Esophagus squamous epithelium (tissue), 5 donors: Measurements from ENCODE around the gene TRIM9. TPM values are rescaled to one million over a fixed set of nuclear protein-coding genes. Genes with fewer than 3 reads are reported as not detected.

ENCODE experiments used
- DNase-seq: peaks from one replicate; lab custom pipeline; 2025; lab: John Stamatoyannopoulos, UW
- H3K27ac ChIP-seq, 4 donors: fragments of 200-600 bp; sonication (generic); one replicate each; pipeline ENCODE4 v1.5.1; 2016 to 2019; ENCODE audit warnings: mild to moderate bottlenecking in 1 of 4
- H3K27me3 ChIP-seq, 4 donors: fragments of 200-600 bp; sonication (generic); 1 replicate in 3 of 4; 2 replicates in 1 of 4; pipeline versions ENCODE4 v1.5.1 to v1.6.0; 2017 to 2021; ENCODE audit warnings: antibody characterized with exemption in 1 of 4
- H3K36me3 ChIP-seq, 3 donors: fragments of 200-600 bp; sonication (generic); one replicate each; pipeline ENCODE4 v1.5.1; 2016 to 2019
- H3K4me1 ChIP-seq, 3 donors: fragments of 200-600 bp; sonication (generic); one replicate each; pipeline ENCODE4 v1.5.1; 2017 to 2019
- H3K4me3 ChIP-seq, 4 donors: fragments of 200-600 bp; sonication (generic); 1 replicate in 3 of 4; 2 replicates in 1 of 4; pipeline ENCODE4 v1.5.1; 2016 to 2019; ENCODE audit warnings: mild to moderate bottlenecking in 2 of 4, moderate library complexity in 1 of 4
- H3K9me3 ChIP-seq, 3 donors: fragments of 200-600 bp; sonication (generic); one replicate each; pipeline ENCODE4 v1.5.1; 2016 to 2019
- CTCF ChIP-seq, 6 experiments: fragments of 450-650 bp in 4 of 6; fragments of 200-600 bp in 2 of 6; sonication (generic) in 2 of 6; IDR thresholded peaks; one replicate each; pipeline ENCODE4 v1.5.1; 2016 to 2019; ENCODE audit warnings: antibody characterized with exemption in 6 of 6, mild to moderate bottlenecking in 4 of 6, moderate library complexity in 4 of 6
- POLR2A ChIP-seq, 4 donors: fragments of 450-650 bp; IDR thresholded peaks; one replicate each; pipeline ENCODE4 v1.6.1; 2017; ENCODE audit warnings: antibody characterized with exemption in 4 of 4, mild to moderate bottlenecking in 4 of 4, moderate library complexity in 3 of 4
- WGBS, 2 donors: methylation state at CpG; one replicate each; pipeline ENCODE4 v1.1.5; 2018; 5-methylcytosine and 5-hydroxymethylcytosine counted together
- intact Hi-C: fragments of 100-400 bp; cut with DNase I; formaldehyde crosslinking; loops from one replicate; pipeline ENCODE4 v1.15.0; 2022
- total RNA-seq, 4 donors: library from RNA; depleted of rRNA; stranded (reverse); fragments of >200 nt; gene quantifications; one replicate each; pipeline ENCODE4 v1.1.0, GENCODE V29; 2016
- donor health status: DM: yes; HTN: yes; CAD: no.

Gene TRIM9
- total RNA-seq, 4 donors from 2014 or later: 0.09 to 3.1 (median 0.21) TPM; not detected in 1

GRCh38 chr14:51138404-51139103 lies 43.6 kb upstream of the TRIM9 start:
- peak overlapping the region in 2 of 4 donors; percentile 13 to 17 for H3K27ac ChIP-seq
- TF ChIP-seq POLR2A (IDR thresholded peaks at IDR 0.05) (no peak), CTCF (IDR thresholded peaks at IDR 0.05) (no peak)
- H3K4me3 ChIP-seq: no peak overlapping the region
- WGBS, 2 donors: 26% methylated on average over 2 of the region's 2 CpGs
- DNase-seq: no peak
- H3K27me3 ChIP-seq: no peaks in the 10 kb centered on the region
- no peaks in the 10 kb centered on the region for H3K36me3 ChIP-seq
- intact Hi-C loops: no loop called here
- H3K9me3 ChIP-seq: peaks cover 0 to under 1% (median 0%) of the 10 kb centered on the region in 3 donors
- H3K4me1 ChIP-seq: peaks cover 0 to 10% (median 0%) of the 10 kb centered on the region in 3 donors

- 48% methylated on average over 2 of the region's 2 CpGs; no CpG with 5 or more reads in 1 of the 2 donors for WGBS, 2 donors
- H3K36me3 ChIP-seq: no peaks in the 10 kb centered on the region
- intact Hi-C loops: no loop called here
Measured at GRCh38 chr14:51131516-51131915, 36.6 kb upstream of the TRIM9 start.

GRCh38 chr14:51129130-51129529 lies 34.2 kb upstream of the TRIM9 start:
- Histone ChIP-seq H3K4me3 (no peak overlapping the region), H3K36me3 (no peaks in the 10 kb centered on the region), H3K9me3 (peaks cover 0 to 5% (median 0%) of the 10 kb centered on the region in 3 donors), H3K4me1 (no peaks in the 10 kb centered on the region), H3K27ac (no peak overlapping the region), H3K27me3 (no peaks in the 10 kb centered on the region)
- no peak for DNase-seq
- no peak for TF ChIP-seq POLR2A (IDR thresholded peaks at IDR 0.05)
- no peak for TF ChIP-seq CTCF (IDR thresholded peaks at IDR 0.05)
- intact Hi-C loops: no loop called here
- WGBS, 2 donors: 84 to 87% methylated on average over 4 of the region's 4 CpGs

More at GRCh38 chr14:51131516-51131915, 36.6 kb upstream of the TRIM9 start:
- Histone ChIP-seq H3K4me3 (no peak overlapping the region), H3K9me3 (peaks cover 0 to 5% (median 0%) of the 10 kb centered on the region in 3 donors), H3K27ac (no peak overlapping the region), H3K27me3 (no peaks in the 10 kb centered on the region), H3K4me1 (no peaks in the 10 kb centered on the region)
- TF ChIP-seq POLR2A (IDR thresholded peaks at IDR 0.05) (no peak), CTCF (IDR thresholded peaks at IDR 0.05) (no peak)
- no peak for DNase-seq

- DNase-seq: no peak
- Histone ChIP-seq H3K27ac (no peak overlapping the region), H3K9me3 (no peaks in the 10 kb centered on the region), H3K27me3 (peaks cover 0 to 10% (median 0%) of the 10 kb centered on the region in 4 donors), H3K36me3 (no peaks in the 10 kb centered on the region), H3K4me1 (peaks cover 0 to 8% (median 0%) of the 10 kb centered on the region in 3 donors), H3K4me3 (no peak overlapping the region)
- intact Hi-C loops: no loop called here
- WGBS, 2 donors: 95 to 97% methylated on average over 5 of the region's 5 CpGs
- TF ChIP-seq POLR2A (IDR thresholded peaks at IDR 0.05) (no peak), CTCF (IDR thresholded peaks at IDR 0.05) (no peak)
Measured at GRCh38 chr14:51124029-51124428, 29.1 kb upstream of the TRIM9 start.

- TF ChIP-seq POLR2A (IDR thresholded peaks at IDR 0.05) (no peak), CTCF (IDR thresholded peaks at IDR 0.05) (no peak)
- Histone ChIP-seq H3K4me1 (peaks cover 0 to 8% (median 0%) of the 10 kb centered on the region in 3 donors), H3K9me3 (no peaks in the 10 kb centered on the region), H3K27ac (no peak overlapping the region), H3K4me3 (no peak overlapping the region), H3K27me3 (peaks cover 0 to 10% (median 0%) of the 10 kb centered on the region in 4 donors), H3K36me3 (no peaks in the 10 kb centered on the region)
- intact Hi-C loops: no loop called here
- 44 to 47% methylated on average over 3 of the region's 3 CpGs for WGBS, 2 donors
- DNase-seq: no peak
Measured at GRCh38 chr14:51121096-51121495, 26.2 kb upstream of the TRIM9 start.
